GM12878 (cell line): ENCODE measurements around the gene RCC1. TPM values are rescaled to one million over a fixed set of nuclear protein-coding genes. Genes with fewer than 3 reads are reported as not detected.

Experiments
- CBX3 ChIP-seq: fragments of 200-600 bp; sonication (generic); IDR thresholded peaks from 2 replicates; pipeline ENCODE4 v1.6.1; 2016; ENCODE audit warnings: low read depth, borderline replicate concordance
- EZH2 ChIP-seq: IDR thresholded peaks from 2 replicates; pipeline ENCODE4 v1.6.1; 2012; ENCODE audit warnings: low read depth, mild to moderate bottlenecking, control low read depth, inconsistent platforms, low read length, borderline replicate concordance; ENCODE audit not compliant: control insufficient read depth
- FOS ChIP-seq: IDR thresholded peaks from 3 replicates; pipeline ENCODE4 v1.6.1; 2011; ENCODE audit warnings: borderline replicate concordance; ENCODE audit not compliant: insufficient read length; ENCODE audit errors: extremely low read depth
- JUNB ChIP-seq: IDR thresholded peaks from 2 replicates; pipeline ENCODE4 v1.6.1; 2016; ENCODE audit warnings: antibody characterized with exemption, mild to moderate bottlenecking
- LARP7 ChIP-seq: fragments of 450-650 bp; IDR thresholded peaks from 2 replicates; pipeline ENCODE4 v1.6.1; 2017; ENCODE audit warnings: mild to moderate bottlenecking
- NBN ChIP-seq: fragments of 450-650 bp; IDR thresholded peaks from 2 replicates; pipeline ENCODE4 v1.6.1; 2016
- PAX8 ChIP-seq: fragments of 450-650 bp; IDR thresholded peaks from 2 replicates; pipeline ENCODE4 v1.6.1; 2017; ENCODE audit warnings: mild to moderate bottlenecking, moderate library complexity
- RAD51 ChIP-seq: fragments of 450-650 bp; IDR thresholded peaks from 2 replicates; pipeline ENCODE4 v1.6.1; 2016; ENCODE audit warnings: moderate library complexity, mild to moderate bottlenecking, inconsistent platforms
- SIX5 ChIP-seq: IDR thresholded peaks from 2 replicates; pipeline ENCODE4 v1.6.1; 2011; ENCODE audit warnings: mild to moderate bottlenecking, low read depth, low read length, moderate library complexity; ENCODE audit not compliant: severe bottlenecking
- SREBF2 ChIP-seq: IDR thresholded peaks from 2 replicates; pipeline ENCODE4 v1.6.1; 2012; ENCODE audit warnings: mild to moderate bottlenecking, low read length
- SRF ChIP-seq, 2 experiments: IDR thresholded peaks; 2 replicates each; pipeline ENCODE4 v1.6.1; 2011; ENCODE audit warnings: low read depth in 2 of 2, low read length in 2 of 2, mild to moderate bottlenecking in 1 of 2, moderate library complexity in 1 of 2
- ZNF24 ChIP-seq: fragments of 450-650 bp; IDR thresholded peaks from 2 replicates; pipeline ENCODE4 v1.6.1; 2017; ENCODE audit warnings: antibody characterized with exemption, mild to moderate bottlenecking
- polyA plus RNA-seq, 11 experiments: library from polyadenylated mRNA; depleted of rRNA in 4 of 11; unstranded in 6 of 11; stranded (reverse) in 5 of 11; fragments of >200 nt; fragmentation: Nextera tagmentation in 4 of 11; fragmentation: Illumina TruSeq in 1 of 11; extraction: Ambion mirVana in 4 of 11; extraction: Trizol in 1 of 11; gene quantifications; 1 replicate in 1 of 11; 2 replicates in 10 of 11; pipeline versions ENCODE4 v1.2.1 to v1.2.3, GENCODE V29; 2011 to 2016; ENCODE audit warnings: inconsistent platforms in 2 of 11, missing spikeins in 2 of 11, low read depth in 1 of 11
- total RNA-seq, 4 experiments: library from RNA; depleted of rRNA in 3 of 4; stranded (reverse); fragments of >200 nt in 3 of 4; fragmentation: Illumina TruSeq in 1 of 4; extraction: Trizol in 1 of 4; gene quantifications; 2 replicates each; pipeline versions ENCODE4 v1.2.1 to v1.2.3, GENCODE V29; 2013 to 2021
- TF ChIP-seq, protein P1 (sequence below): fragments of 450-650 bp; formaldehyde crosslinking; IDR thresholded peaks from 2 replicates; pipeline ENCODE4 v1.4.0; 2020; ENCODE audit warnings: mild to moderate bottlenecking, moderate library complexity
- TF ChIP-seq, protein P2 (sequence below): fragments of 450-650 bp; IDR thresholded peaks from 2 replicates; pipeline ENCODE4 v1.6.1; 2018; ENCODE audit warnings: mild to moderate bottlenecking, low read depth, moderate library complexity; ENCODE audit not compliant: partially characterized antibody
- TF ChIP-seq, protein P3 (sequence below): IDR thresholded peaks from 2 replicates; pipeline ENCODE4 v1.6.1; 2012; ENCODE audit warnings: low read depth, low read length, improper control_type of control experiment
- TF ChIP-seq, protein P4 (sequence below): IDR thresholded peaks from 2 replicates; pipeline ENCODE4 v1.6.1; 2011; ENCODE audit warnings: low read depth, mild to moderate bottlenecking, low read length, moderate library complexity, borderline replicate concordance; ENCODE audit errors: extremely low read depth
- TF ChIP-seq, protein P5 (sequence below): IDR thresholded peaks from 2 replicates; pipeline ENCODE4 v1.6.1; 2012; ENCODE audit warnings: improper control_type of control experiment, low read depth, low read length; ENCODE audit not compliant: insufficient replicate concordance

RCC1 gene
- total and polyA plus RNA-seq, 10 of the 15 experiments (the other 5 are each of a cell fraction or from before 2014, with no cell fraction given) = 8.3 to 99.4 (median 74.6) TPM

DNA sequence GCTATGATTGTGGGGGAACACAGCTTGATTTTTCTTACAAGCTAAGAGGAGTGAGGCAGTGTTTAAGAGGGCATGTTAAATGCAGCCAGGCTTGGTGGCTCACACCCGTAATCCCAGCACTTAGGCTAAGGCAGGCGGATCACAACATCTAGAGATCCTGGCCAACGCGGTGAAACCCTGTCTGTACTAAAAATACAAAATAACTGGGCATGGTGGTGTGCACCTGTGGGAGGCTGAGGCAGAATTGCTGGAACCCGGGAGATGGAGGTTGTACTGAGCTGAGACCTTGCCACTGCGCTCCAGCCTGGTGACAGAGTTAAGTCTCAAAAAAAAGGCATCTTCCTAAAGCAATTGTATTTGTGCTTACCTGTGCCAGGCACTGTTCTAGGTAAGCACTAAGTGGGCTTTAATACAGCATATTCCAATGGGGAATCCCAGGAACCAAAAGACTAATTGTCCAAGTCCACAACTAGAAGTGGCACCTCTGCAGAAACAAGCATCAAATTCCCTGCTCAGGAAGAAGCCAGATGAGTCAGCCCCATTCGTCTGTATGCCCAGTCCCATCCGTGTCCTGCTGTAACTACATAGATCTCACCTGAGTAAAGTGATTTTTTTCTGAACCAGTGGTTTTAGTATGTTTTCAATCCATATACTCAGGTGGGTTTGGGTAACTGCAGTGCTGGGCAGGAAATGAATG lies 4.6 kb downstream of the RCC1 start (continued):
- TF ChIP-seq, protein P1, sequence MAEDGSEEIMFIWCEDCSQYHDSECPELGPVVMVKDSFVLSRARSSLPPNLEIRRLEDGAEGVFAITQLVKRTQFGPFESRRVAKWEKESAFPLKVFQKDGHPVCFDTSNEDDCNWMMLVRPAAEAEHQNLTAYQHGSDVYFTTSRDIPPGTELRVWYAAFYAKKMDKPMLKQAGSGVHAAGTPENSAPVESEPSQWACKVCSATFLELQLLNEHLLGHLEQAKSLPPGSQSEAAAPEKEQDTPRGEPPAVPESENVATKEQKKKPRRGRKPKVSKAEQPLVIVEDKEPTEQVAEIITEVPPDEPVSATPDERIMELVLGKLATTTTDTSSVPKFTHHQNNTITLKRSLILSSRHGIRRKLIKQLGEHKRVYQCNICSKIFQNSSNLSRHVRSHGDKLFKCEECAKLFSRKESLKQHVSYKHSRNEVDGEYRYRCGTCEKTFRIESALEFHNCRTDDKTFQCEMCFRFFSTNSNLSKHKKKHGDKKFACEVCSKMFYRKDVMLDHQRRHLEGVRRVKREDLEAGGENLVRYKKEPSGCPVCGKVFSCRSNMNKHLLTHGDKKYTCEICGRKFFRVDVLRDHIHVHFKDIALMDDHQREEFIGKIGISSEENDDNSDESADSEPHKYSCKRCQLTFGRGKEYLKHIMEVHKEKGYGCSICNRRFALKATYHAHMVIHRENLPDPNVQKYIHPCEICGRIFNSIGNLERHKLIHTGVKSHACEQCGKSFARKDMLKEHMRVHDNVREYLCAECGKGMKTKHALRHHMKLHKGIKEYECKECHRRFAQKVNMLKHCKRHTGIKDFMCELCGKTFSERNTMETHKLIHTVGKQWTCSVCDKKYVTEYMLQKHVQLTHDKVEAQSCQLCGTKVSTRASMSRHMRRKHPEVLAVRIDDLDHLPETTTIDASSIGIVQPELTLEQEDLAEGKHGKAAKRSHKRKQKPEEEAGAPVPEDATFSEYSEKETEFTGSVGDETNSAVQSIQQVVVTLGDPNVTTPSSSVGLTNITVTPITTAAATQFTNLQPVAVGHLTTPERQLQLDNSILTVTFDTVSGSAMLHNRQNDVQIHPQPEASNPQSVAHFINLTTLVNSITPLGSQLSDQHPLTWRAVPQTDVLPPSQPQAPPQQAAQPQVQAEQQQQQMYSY (CRISPR knock-in tag) = no peak
- TF ChIP-seq PAX8 = no peak
- TF ChIP-seq, protein P2, sequence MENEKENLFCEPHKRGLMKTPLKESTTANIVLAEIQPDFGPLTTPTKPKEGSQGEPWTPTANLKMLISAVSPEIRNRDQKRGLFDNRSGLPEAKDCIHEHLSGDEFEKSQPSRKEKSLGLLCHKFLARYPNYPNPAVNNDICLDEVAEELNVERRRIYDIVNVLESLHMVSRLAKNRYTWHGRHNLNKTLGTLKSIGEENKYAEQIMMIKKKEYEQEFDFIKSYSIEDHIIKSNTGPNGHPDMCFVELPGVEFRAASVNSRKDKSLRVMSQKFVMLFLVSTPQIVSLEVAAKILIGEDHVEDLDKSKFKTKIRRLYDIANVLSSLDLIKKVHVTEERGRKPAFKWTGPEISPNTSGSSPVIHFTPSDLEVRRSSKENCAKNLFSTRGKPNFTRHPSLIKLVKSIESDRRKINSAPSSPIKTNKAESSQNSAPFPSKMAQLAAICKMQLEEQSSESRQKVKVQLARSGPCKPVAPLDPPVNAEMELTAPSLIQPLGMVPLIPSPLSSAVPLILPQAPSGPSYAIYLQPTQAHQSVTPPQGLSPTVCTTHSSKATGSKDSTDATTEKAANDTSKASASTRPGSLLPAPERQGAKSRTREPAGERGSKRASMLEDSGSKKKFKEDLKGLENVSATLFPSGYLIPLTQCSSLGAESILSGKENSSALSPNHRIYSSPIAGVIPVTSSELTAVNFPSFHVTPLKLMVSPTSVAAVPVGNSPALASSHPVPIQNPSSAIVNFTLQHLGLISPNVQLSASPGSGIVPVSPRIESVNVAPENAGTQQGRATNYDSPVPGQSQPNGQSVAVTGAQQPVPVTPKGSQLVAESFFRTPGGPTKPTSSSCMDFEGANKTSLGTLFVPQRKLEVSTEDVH = no peak
- TF ChIP-seq, protein P3, sequence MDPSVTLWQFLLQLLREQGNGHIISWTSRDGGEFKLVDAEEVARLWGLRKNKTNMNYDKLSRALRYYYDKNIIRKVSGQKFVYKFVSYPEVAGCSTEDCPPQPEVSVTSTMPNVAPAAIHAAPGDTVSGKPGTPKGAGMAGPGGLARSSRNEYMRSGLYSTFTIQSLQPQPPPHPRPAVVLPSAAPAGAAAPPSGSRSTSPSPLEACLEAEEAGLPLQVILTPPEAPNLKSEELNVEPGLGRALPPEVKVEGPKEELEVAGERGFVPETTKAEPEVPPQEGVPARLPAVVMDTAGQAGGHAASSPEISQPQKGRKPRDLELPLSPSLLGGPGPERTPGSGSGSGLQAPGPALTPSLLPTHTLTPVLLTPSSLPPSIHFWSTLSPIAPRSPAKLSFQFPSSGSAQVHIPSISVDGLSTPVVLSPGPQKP = no peak
- TF ChIP-seq, protein P4, sequence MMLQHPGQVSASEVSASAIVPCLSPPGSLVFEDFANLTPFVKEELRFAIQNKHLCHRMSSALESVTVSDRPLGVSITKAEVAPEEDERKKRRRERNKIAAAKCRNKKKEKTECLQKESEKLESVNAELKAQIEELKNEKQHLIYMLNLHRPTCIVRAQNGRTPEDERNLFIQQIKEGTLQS = no peak
- TF ChIP-seq FOS = no peak
- TF ChIP-seq SREBF2 = no peak
- TF ChIP-seq, protein P5, sequence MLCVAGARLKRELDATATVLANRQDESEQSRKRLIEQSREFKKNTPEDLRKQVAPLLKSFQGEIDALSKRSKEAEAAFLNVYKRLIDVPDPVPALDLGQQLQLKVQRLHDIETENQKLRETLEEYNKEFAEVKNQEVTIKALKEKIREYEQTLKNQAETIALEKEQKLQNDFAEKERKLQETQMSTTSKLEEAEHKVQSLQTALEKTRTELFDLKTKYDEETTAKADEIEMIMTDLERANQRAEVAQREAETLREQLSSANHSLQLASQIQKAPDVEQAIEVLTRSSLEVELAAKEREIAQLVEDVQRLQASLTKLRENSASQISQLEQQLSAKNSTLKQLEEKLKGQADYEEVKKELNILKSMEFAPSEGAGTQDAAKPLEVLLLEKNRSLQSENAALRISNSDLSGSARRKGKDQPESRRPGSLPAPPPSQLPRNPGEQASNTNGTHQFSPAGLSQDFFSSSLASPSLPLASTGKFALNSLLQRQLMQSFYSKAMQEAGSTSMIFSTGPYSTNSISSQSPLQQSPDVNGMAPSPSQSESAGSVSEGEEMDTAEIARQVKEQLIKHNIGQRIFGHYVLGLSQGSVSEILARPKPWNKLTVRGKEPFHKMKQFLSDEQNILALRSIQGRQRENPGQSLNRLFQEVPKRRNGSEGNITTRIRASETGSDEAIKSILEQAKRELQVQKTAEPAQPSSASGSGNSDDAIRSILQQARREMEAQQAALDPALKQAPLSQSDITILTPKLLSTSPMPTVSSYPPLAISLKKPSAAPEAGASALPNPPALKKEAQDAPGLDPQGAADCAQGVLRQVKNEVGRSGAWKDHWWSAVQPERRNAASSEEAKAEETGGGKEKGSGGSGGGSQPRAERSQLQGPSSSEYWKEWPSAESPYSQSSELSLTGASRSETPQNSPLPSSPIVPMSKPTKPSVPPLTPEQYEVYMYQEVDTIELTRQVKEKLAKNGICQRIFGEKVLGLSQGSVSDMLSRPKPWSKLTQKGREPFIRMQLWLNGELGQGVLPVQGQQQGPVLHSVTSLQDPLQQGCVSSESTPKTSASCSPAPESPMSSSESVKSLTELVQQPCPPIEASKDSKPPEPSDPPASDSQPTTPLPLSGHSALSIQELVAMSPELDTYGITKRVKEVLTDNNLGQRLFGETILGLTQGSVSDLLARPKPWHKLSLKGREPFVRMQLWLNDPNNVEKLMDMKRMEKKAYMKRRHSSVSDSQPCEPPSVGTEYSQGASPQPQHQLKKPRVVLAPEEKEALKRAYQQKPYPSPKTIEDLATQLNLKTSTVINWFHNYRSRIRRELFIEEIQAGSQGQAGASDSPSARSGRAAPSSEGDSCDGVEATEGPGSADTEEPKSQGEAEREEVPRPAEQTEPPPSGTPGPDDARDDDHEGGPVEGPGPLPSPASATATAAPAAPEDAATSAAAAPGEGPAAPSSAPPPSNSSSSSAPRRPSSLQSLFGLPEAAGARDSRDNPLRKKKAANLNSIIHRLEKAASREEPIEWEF = peak; percentile 38
- TF ChIP-seq ZNF24 = no peak
- TF ChIP-seq JUNB = no peak
- no peak for TF ChIP-seq RAD51
- no peak for TF ChIP-seq CBX3
- no peak for TF ChIP-seq SRF (IDR thresholded peaks at IDR 0.05; ENCODE audit: low read depth in 2 of 2, low read length in 2 of 2)
- TF ChIP-seq LARP7 = no peak
- TF ChIP-seq NBN = no peak
- TF ChIP-seq EZH2 = no peak
- no peak for TF ChIP-seq SIX5
